HFFc6 (cell line): ENCODE data around the gene GNAO1. TPM values are rescaled to one million over a fixed set of nuclear protein-coding genes. Genes with fewer than 3 reads are reported as not detected.

Experiments
- DNase-seq: peaks from one replicate; pipeline ENCODE4 v3.0.0-alpha.2; 2018
- H3K27ac Mint-ChIP-seq: 2 replicates; pipeline ENCODE4 v1.8.0; 2020; ENCODE audit warnings: mild to moderate bottlenecking, mixed read lengths
- H3K27me3 Mint-ChIP-seq: 2 replicates; pipeline ENCODE4 v1.8.0; 2021; ENCODE audit warnings: mild to moderate bottlenecking, moderate library complexity, mixed read lengths; ENCODE audit not compliant: insufficient read depth
- H3K36me3 Mint-ChIP-seq: 2 replicates; pipeline ENCODE4 v1.8.0; 2021; ENCODE audit warnings: low read depth, mixed read lengths
- H3K4me1 Mint-ChIP-seq: 2 replicates; pipeline ENCODE4 v1.8.0; 2020; ENCODE audit warnings: low read depth, mixed read lengths
- H3K4me3 Mint-ChIP-seq: 2 replicates; pipeline ENCODE4 v1.8.0; 2020; ENCODE audit warnings: mild to moderate bottlenecking, moderate library complexity, mixed read lengths
- H3K9me3 Mint-ChIP-seq: 2 replicates; pipeline ENCODE4 v1.8.0; 2020; ENCODE audit warnings: mild to moderate bottlenecking, mixed read lengths
- CTCF ChIP-seq: fragments of 200-600 bp; sonication (generic); IDR thresholded peaks from 2 replicates; pipeline ENCODE4 v1.5.0; 2021; ENCODE audit warnings: antibody characterized with exemption, mild to moderate bottlenecking
- total RNA-seq, 6 experiments: library from RNA; stranded (reverse); fragmentation: NEBNext Ultra II Directional; extraction: Animal tissue kit (Norgen Biotek cat#: 25700); gene quantifications; 2 replicates in 1 of 6; 3 replicates in 5 of 6; pipeline ENCODE4 v1.2.3, GENCODE V29; 2021

Gene GNAO1
- total RNA-seq, 6 experiments from 2014 or later = 0.07 to 0.48 (median 0.37) TPM; not detected in 1

- DNase-seq = peak; percentile 18
- no peak for TF ChIP-seq CTCF
- H3K4me1 Mint-ChIP-seq = no peaks in the 10 kb centered on the region
- no peaks in the 10 kb centered on the region for H3K9me3 Mint-ChIP-seq
- H3K27ac Mint-ChIP-seq = no peak overlapping the region
- no peaks in the 10 kb centered on the region for H3K36me3 Mint-ChIP-seq
- peaks cover 52% of the 10 kb centered on the region for H3K27me3 Mint-ChIP-seq
- H3K4me3 Mint-ChIP-seq = no peak overlapping the region
Measured at GRCh38 chr16:56193951-56194726, 2.9 kb downstream of the GNAO1 start.

GRCh38 chr16:56195151-56195550 is 3.9 kb downstream of the GNAO1 start:
- Mint-ChIP-seq H3K4me3 (no peak overlapping the region), H3K4me1 (no peaks in the 10 kb centered on the region), H3K36me3 (no peaks in the 10 kb centered on the region), H3K27me3 (peaks cover 48% of the 10 kb centered on the region), H3K27ac (no peak overlapping the region), H3K9me3 (no peaks in the 10 kb centered on the region)
- no peak for DNase-seq
- no peak for TF ChIP-seq CTCF

GRCh38 chr16:56196381-56196780 is 5.1 kb downstream of the GNAO1 start:
- H3K4me1 Mint-ChIP-seq = no peaks in the 10 kb centered on the region
- DNase-seq = no peak
- H3K4me3 Mint-ChIP-seq = no peak overlapping the region
- H3K27me3 Mint-ChIP-seq = peaks cover 41% of the 10 kb centered on the region
- no peak for TF ChIP-seq CTCF
- H3K36me3 Mint-ChIP-seq = no peaks in the 10 kb centered on the region
- H3K9me3 Mint-ChIP-seq = no peaks in the 10 kb centered on the region
- no peak overlapping the region for H3K27ac Mint-ChIP-seq

- no peaks in the 10 kb centered on the region for H3K4me1 Mint-ChIP-seq
- no peak overlapping the region for H3K4me3 Mint-ChIP-seq
- H3K9me3 Mint-ChIP-seq = no peaks in the 10 kb centered on the region
- TF ChIP-seq CTCF = no peak
- no peak for DNase-seq
- no peaks in the 10 kb centered on the region for H3K36me3 Mint-ChIP-seq
- H3K27ac Mint-ChIP-seq = no peak overlapping the region
- peaks cover 41% of the 10 kb centered on the region for H3K27me3 Mint-ChIP-seq
Measured at GRCh38 chr16:56197192-56197992, 6.1 kb downstream of the GNAO1 start.

- Mint-ChIP-seq H3K4me3 (no peak overlapping the region), H3K9me3 (no peaks in the 10 kb centered on the region), H3K36me3 (no peaks in the 10 kb centered on the region), H3K27ac (no peak overlapping the region), H3K4me1 (no peaks in the 10 kb centered on the region), H3K27me3 (peaks cover 34% of the 10 kb centered on the region)
- TF ChIP-seq CTCF = no peak
- no peak for DNase-seq
Measured at GRCh38 chr16:56198006-56198754, 6.9 kb downstream of the GNAO1 start.
